D721Med (cell line): ENCODE data around the gene PTPN6.

Source experiments
- DNase-seq: peaks from one replicate; pipeline ENCODE4 v3.0.0; 2011; ENCODE audit warnings: low spot score; ENCODE audit not compliant: insufficient read length
- FAIRE-seq: peaks from 2 replicates; lab custom pipeline; 2011; peaks lifted over from hg19 to GRCh38; lab: Jason Lieb, UNC
- CTCF ChIP-seq: IDR thresholded peaks from 2 replicates; pipeline ENCODE4 v1.5.1; 2012; ENCODE audit warnings: mild to moderate bottlenecking, control low read depth; ENCODE audit not compliant: insufficient read depth; ENCODE audit errors: missing control alignments

Gene PTPN6

GRCh38 chr12:6932766-6933165, 18.4 kb upstream of the PTPN6 start:
- no peak for FAIRE-seq
- no peak for DNase-seq
- no peak for TF ChIP-seq CTCF

- FAIRE-seq (no peak), DNase-seq (no peak)
- TF ChIP-seq CTCF, result no peak
Observed at GRCh38 chr12:6934110-6934509, 17.0 kb upstream of the PTPN6 start.

GRCh38 chr12:6935371-6936193, 15.6 kb upstream of the PTPN6 start:
- no peak for FAIRE-seq
- TF ChIP-seq CTCF, result no peak
- DNase-seq, result no peak

- DNase-seq (no peak), FAIRE-seq (no peak)
- TF ChIP-seq CTCF, result no peak
Observed at GRCh38 chr12:6936194-6936635, 14.9 kb upstream of the PTPN6 start.

- FAIRE-seq (no peak), DNase-seq (no peak)
- TF ChIP-seq CTCF, result no peak
Observed at GRCh38 chr12:6936636-6937480, 14.3 kb upstream of the PTPN6 start.

- FAIRE-seq (peak; percentile 6), DNase-seq (peak; percentile 73)
- peak; percentile 89 for TF ChIP-seq CTCF
Observed at GRCh38 chr12:6937481-6938352, 13.4 kb upstream of the PTPN6 start.
